DOHH2 (cell line): ENCODE data around the gene PDE9A.

Source experiments
- H3F3A ChIP-seq: fragments of 200-600 bp; sonication (generic), shearing (Covaris generic); 2 replicates; pipeline ENCODE4 v1.6.0; 2016; ENCODE audit warnings: antibody characterized with exemption, mild to moderate bottlenecking; ENCODE audit not compliant: control insufficient read depth, insufficient read depth
- H3K27ac ChIP-seq: fragments of 200-600 bp; sonication (generic); 2 replicates; pipeline ENCODE4 v1.5.1; 2014; ENCODE audit warnings: low read depth, mild to moderate bottlenecking, low read length, moderate library complexity
- H3K27me3 ChIP-seq: fragments of 200-600 bp; sonication (generic); 2 replicates; pipeline ENCODE4 v1.6.1; 2014; ENCODE audit warnings: mild to moderate bottlenecking, low read length, mixed read lengths; ENCODE audit not compliant: control insufficient read depth
- H3K36me3 ChIP-seq: fragments of 200-600 bp; sonication (generic); 2 replicates; pipeline ENCODE4 v1.6.1; 2014; ENCODE audit warnings: mild to moderate bottlenecking, low read length, moderate library complexity, mixed read lengths; ENCODE audit not compliant: control insufficient read depth
- H3K4me1 ChIP-seq: fragments of 200-600 bp; sonication (generic); 2 replicates; pipeline ENCODE4 v1.6.1; 2014; ENCODE audit warnings: mild to moderate bottlenecking, low read length, mixed read lengths; ENCODE audit not compliant: control insufficient read depth
- H3K4me2 ChIP-seq: fragments of 200-600 bp; sonication (generic); 2 replicates; pipeline ENCODE4 v1.6.0; 2014; ENCODE audit warnings: mild to moderate bottlenecking, low read length, moderate library complexity
- H3K4me3 ChIP-seq: fragments of 200-600 bp; sonication (generic); 2 replicates; pipeline ENCODE4 v1.5.1; 2014; ENCODE audit warnings: mild to moderate bottlenecking, low read length, mixed read lengths
- H3K79me2 ChIP-seq: fragments of 200-600 bp; sonication (generic); 2 replicates; pipeline ENCODE4 v1.6.1; 2014; ENCODE audit warnings: mild to moderate bottlenecking, low read length, mixed read lengths; ENCODE audit not compliant: control insufficient read depth
- H3K9me2 ChIP-seq: fragments of 200-600 bp; sonication (generic); replicated peaks from 2 replicates; pipeline ENCODE4 v1.6.1; 2014; ENCODE audit warnings: mild to moderate bottlenecking, low read length, mixed read lengths; ENCODE audit not compliant: control insufficient read depth
- H3K9me3 ChIP-seq: fragments of 200-600 bp; sonication (generic); 2 replicates; pipeline ENCODE4 v1.6.1; 2014; ENCODE audit warnings: antibody characterized with exemption, low read length, mixed read lengths; ENCODE audit not compliant: control insufficient read depth, insufficient read depth
- H4K20me1 ChIP-seq: fragments of 200-600 bp; sonication (generic); 2 replicates; pipeline ENCODE4 v1.6.0; 2014; ENCODE audit warnings: low read depth, mild to moderate bottlenecking, antibody characterized with exemption, low read length, moderate library complexity; ENCODE audit not compliant: control insufficient read depth, insufficient read depth
- CTCF ChIP-seq: fragments of 200-600 bp; sonication (generic); IDR thresholded peaks from one replicate; pipeline ENCODE4 v1.5.1; 2014; ENCODE audit warnings: antibody characterized with exemption, mild to moderate bottlenecking, low read depth, low read length; ENCODE audit not compliant: poor library complexity, severe bottlenecking
- EZH2phosphoT487 ChIP-seq: fragments of 200-600 bp; sonication (generic); IDR thresholded peaks from 2 replicates; pipeline ENCODE4 v1.6.1; 2017; ENCODE audit warnings: borderline replicate concordance, mild to moderate bottlenecking, antibody characterized with exemption, low read length, moderate library complexity, mixed read lengths

Gene PDE9A

GRCh38 chr21:42732033-42732410, 78.6 kb downstream of the PDE9A start:
- no peaks in the 10 kb centered on the region for H3K4me1 ChIP-seq
- no peak overlapping the region for H3K4me3 ChIP-seq
- H3K9me3 ChIP-seq: no peaks in the 10 kb centered on the region
- peaks cover 2% of the 10 kb centered on the region; the same call in 1 of the 2 replicates for H3K36me3 ChIP-seq
- H3K27me3 ChIP-seq: no peaks in the 10 kb centered on the region
- TF ChIP-seq EZH2phosphoT487 (no peak), CTCF (no peak)
- no peaks in the 10 kb centered on the region for H4K20me1 ChIP-seq
- no peak overlapping the region for H3K4me2 ChIP-seq
- H3K9me2 ChIP-seq: no peaks in the 10 kb centered on the region
- no peaks in the 10 kb centered on the region for H3F3A ChIP-seq
- H3K79me2 ChIP-seq: no peaks in the 10 kb centered on the region
- H3K27ac ChIP-seq: no peak overlapping the region

GRCh38 chr21:42733037-42733627, 79.7 kb downstream of the PDE9A start:
- Histone ChIP-seq H3K36me3 (peaks cover 2% of the 10 kb centered on the region; the same call in 1 of the 2 replicates), H3K4me1 (no peaks in the 10 kb centered on the region), H3K9me3 (no peaks in the 10 kb centered on the region), H3K27ac (no peak overlapping the region), H3K4me2 (no peak overlapping the region), H3K27me3 (no peaks in the 10 kb centered on the region), H3K79me2 (no peaks in the 10 kb centered on the region), H3F3A (no peaks in the 10 kb centered on the region), H4K20me1 (no peaks in the 10 kb centered on the region), H3K9me2 (no peaks in the 10 kb centered on the region), H3K4me3 (no peak overlapping the region)
- TF ChIP-seq EZH2phosphoT487 (no peak), CTCF (no peak)

- H3K36me3 ChIP-seq: peaks cover 2% of the 10 kb centered on the region; the same call in 1 of the 2 replicates
- no peaks in the 10 kb centered on the region for H3K79me2 ChIP-seq
- no peak overlapping the region for H3K4me3 ChIP-seq
- H3K4me2 ChIP-seq: no peak overlapping the region
- H3K27me3 ChIP-seq: no peaks in the 10 kb centered on the region
- no peaks in the 10 kb centered on the region for H3K4me1 ChIP-seq
- no peaks in the 10 kb centered on the region for H3K9me3 ChIP-seq
- H4K20me1 ChIP-seq: no peaks in the 10 kb centered on the region
- H3F3A ChIP-seq: no peaks in the 10 kb centered on the region
- no peak for TF ChIP-seq EZH2phosphoT487
- TF ChIP-seq CTCF: no peak
- H3K9me2 ChIP-seq: no peaks in the 10 kb centered on the region
- H3K27ac ChIP-seq: no peak overlapping the region
Observed at GRCh38 chr21:42733874-42734273, 80.5 kb downstream of the PDE9A start.
